ENCODE measurements around the gene HS3ST3A1.

HS3ST3A1 gene

GRCh38 chr17:13609941-13610340 is 8.2 kb upstream of the HS3ST3A1 start:
- Mint-ChIP-seq H3K4me3 (no peak overlapping the region), H3K36me3 (no peaks in the 10 kb centered on the region), H3K9me3 (no peaks in the 10 kb centered on the region), H3K4me1 (no peaks in the 10 kb centered on the region), H3K27ac (no peak overlapping the region)
- no peak for DNase-seq (ENCODE audit: low spot score in 2 of 2)
- no peak for ATAC-seq

DNA sequence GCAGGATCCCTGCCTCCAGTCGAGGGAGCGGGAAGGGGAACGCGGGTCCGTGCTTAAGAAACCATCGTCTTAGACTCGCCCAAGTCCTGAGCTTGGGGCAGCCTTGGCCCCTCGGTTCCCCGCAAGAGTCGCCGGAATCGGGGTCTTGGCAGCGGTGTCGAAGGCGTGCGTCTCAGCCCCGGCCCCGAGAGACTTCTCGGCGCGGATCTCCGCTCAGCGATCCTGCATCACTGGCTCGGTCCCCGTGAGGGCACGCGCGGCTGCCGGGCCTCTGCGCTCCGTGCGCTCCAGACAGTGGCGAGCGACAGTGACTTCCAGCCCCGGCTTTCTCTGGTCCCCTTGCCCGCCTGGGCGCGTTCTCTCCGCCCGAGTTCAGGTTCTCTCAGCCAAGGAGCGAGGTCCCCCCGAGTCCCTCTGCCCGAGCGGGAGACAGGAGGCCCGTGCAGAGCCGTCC is 380 bp downstream of the HS3ST3A1 start:
- peaks cover 6% of the 10 kb centered on the region for H3K36me3 Mint-ChIP-seq
- ATAC-seq, result peak; percentile 38
- DNase-seq (ENCODE audit: low spot score in 2 of 2), result peak in 1 of 2 donors; percentile 51
- H3K9me3 Mint-ChIP-seq, result no peaks in the 10 kb centered on the region
- no peak overlapping the region for H3K27ac Mint-ChIP-seq
- H3K4me3 Mint-ChIP-seq, result peak overlapping the region; percentile 68
- H3K4me1 Mint-ChIP-seq, result peaks cover 10% of the 10 kb centered on the region

GRCh38 chr17:13600475-13601321 is 1.0 kb downstream of the HS3ST3A1 start:
- no peak for DNase-seq (ENCODE audit: low spot score in 2 of 2)
- H3K27ac Mint-ChIP-seq, result no peak overlapping the region
- no peaks in the 10 kb centered on the region for H3K9me3 Mint-ChIP-seq

DNA sequence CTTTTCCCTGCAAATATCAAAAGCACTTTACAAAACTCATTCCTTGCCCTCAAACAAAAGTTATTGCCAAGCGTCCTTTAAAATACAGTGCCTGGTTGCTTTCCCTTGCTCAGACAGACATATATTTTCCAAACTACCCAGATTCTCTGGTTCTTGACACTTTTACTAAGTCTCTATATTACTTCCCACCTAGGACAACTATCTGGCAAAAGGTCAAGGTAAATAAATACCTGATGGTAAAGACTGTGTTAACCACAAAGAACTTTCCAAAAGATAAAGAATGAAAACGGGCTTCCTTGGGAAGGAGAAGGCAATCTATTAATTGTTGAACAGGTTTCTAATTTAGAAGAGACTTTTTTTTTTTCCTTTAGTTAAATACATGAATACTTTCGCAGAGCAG is 1.9 kb downstream of the HS3ST3A1 start:
- Mint-ChIP-seq H3K9me3 (no peaks in the 10 kb centered on the region), H3K36me3 (peaks cover 6% of the 10 kb centered on the region), H3K4me1 (peaks cover 13% of the 10 kb centered on the region), H3K27ac (no peak overlapping the region), H3K4me3 (no peak overlapping the region)
- ATAC-seq, result no peak
- DNase-seq (ENCODE audit: low spot score in 2 of 2), result no peak

More at GRCh38 chr17:13600475-13601321, 1.0 kb downstream of the HS3ST3A1 start:
- peaks cover 6% of the 10 kb centered on the region for H3K36me3 Mint-ChIP-seq
- H3K4me3 Mint-ChIP-seq, result peak overlapping the region; percentile 68
- ATAC-seq, result peak; percentile 39
- peaks cover 10% of the 10 kb centered on the region for H3K4me1 Mint-ChIP-seq

DNA sequence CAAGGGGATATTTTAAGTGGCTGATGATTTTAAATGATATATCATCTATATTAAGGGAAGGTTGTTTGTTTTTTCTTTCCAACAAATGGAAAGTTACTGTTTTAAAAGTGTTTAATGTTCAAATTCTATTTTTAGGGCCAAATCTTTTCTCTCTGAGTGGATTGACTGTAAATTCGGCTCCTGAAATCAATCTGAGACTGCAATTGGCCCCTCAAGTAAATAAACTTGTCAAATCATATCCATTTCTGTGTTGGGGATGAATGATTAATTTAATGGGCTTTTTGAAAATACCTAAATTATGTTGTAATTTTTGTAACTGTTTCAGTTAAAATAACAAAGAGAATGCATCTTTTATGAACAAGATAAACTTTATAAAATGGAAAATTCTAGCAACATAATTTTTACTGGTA is 2.6 kb downstream of the HS3ST3A1 start:
- no peak for ATAC-seq
- Mint-ChIP-seq H3K9me3 (no peaks in the 10 kb centered on the region), H3K4me3 (no peak overlapping the region), H3K27ac (no peak overlapping the region), H3K36me3 (peaks cover 6% of the 10 kb centered on the region), H3K4me1 (peaks cover 16% of the 10 kb centered on the region)
- DNase-seq (ENCODE audit: low spot score in 2 of 2), result no peak

DNA sequence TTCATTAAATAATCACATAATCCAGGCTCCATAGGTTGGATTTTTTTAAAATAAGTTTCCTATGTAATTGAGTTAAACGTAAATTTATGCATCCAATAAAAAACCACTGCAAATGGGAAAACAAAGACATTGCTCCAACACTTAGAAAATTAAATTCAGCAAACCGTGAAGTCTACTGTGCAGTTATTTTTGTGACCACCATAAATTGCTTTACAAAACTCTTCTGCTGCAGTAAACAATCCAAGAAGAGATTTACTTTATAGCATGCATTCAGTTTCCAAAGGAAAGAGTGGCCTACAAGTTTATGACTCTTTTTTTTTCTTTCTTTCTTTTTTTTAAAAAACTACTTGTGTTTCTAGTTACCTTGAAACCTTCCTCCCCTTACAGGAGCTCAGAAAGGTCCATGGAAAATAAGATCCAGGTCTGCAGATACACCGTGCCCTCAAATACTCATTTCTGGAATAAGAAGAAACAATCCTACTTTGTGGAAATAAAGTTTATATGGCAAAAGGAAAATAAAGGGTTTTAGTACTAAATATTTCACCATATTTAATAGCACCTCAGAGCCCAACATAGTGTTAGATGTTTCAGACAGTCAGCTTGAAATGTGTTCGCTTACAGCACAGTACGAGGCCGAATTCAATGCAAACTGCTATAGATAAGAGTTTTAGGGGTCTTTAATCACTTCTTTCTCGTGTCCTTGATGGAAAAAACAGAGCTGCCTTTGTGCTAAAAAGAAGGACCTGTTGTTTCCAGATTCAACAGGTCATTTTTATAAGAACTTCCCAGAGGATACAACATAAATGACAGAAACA is 3.2 kb downstream of the HS3ST3A1 start:
- ATAC-seq, result no peak
- Mint-ChIP-seq H3K27ac (no peak overlapping the region), H3K36me3 (peaks cover 6% of the 10 kb centered on the region), H3K4me3 (no peak overlapping the region), H3K4me1 (peaks cover 16% of the 10 kb centered on the region), H3K9me3 (no peaks in the 10 kb centered on the region)
- no peak for DNase-seq (ENCODE audit: low spot score in 2 of 2)

GRCh38 chr17:13597723-13598347 is 3.9 kb downstream of the HS3ST3A1 start:
- Mint-ChIP-seq H3K4me1 (peaks cover 15% of the 10 kb centered on the region), H3K9me3 (no peaks in the 10 kb centered on the region), H3K4me3 (no peak overlapping the region), H3K36me3 (peaks cover 6% of the 10 kb centered on the region), H3K27ac (no peak overlapping the region)
- DNase-seq (ENCODE audit: low spot score in 2 of 2), result no peak
- ATAC-seq, result no peak

DNA sequence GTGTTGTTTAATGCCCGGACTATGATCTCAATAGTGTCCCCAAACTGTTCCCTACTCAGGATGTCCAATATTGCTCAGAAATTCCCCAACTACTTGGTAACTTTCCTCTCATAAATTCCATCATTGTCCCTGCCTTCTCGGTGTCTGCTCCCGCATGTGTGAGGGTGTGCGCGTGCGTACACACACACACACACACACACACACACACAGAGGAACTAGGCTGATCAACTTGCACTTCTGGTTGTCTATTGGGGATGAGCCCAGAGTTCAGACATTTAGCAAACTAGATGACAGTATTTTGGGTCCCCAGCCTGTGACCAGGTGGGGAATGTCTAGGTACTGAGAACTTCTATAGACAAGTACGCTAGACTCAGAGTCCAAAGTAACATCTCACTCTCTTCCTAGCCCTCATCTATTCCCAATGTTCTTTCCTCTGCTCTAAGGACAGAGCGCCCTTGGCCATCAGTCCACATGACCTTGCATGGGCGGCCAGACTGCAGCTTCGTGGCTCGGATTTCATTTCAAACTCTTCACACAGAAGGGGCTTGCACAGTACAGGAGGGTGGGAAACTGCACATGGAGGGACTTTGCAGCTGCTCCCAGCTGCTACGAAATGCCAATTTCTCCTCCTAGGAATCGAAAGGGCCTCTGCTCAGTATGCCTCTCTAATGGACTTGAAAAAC is 5.3 kb downstream of the HS3ST3A1 start:
- Mint-ChIP-seq H3K4me3 (no peak overlapping the region), H3K36me3 (no peaks in the 10 kb centered on the region), H3K4me1 (peaks cover 6% of the 10 kb centered on the region), H3K27ac (no peak overlapping the region), H3K9me3 (no peaks in the 10 kb centered on the region)
- DNase-seq (ENCODE audit: low spot score in 2 of 2), result no peak
- ATAC-seq, result no peak

DNA sequence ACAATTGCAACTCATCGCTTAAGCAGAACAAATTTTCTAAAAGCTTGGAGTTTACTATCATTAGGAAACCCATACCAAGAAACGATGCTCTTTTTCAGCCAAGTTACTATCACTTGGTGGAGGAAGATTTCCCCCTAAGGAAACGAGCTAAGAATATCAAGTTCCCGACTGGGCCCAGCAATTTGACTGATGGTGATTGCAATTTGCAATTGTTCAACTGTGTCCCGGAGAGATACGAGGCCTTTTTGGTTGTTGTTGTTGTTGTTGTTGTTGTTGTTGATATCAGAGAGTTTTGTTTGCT is 6.2 kb downstream of the HS3ST3A1 start:
- ATAC-seq (no peak), DNase-seq (ENCODE audit: low spot score in 2 of 2) (no peak)
- Mint-ChIP-seq H3K36me3 (no peaks in the 10 kb centered on the region), H3K9me3 (no peaks in the 10 kb centered on the region), H3K27ac (no peak overlapping the region), H3K4me1 (peaks cover 6% of the 10 kb centered on the region), H3K4me3 (no peak overlapping the region)

DNA sequence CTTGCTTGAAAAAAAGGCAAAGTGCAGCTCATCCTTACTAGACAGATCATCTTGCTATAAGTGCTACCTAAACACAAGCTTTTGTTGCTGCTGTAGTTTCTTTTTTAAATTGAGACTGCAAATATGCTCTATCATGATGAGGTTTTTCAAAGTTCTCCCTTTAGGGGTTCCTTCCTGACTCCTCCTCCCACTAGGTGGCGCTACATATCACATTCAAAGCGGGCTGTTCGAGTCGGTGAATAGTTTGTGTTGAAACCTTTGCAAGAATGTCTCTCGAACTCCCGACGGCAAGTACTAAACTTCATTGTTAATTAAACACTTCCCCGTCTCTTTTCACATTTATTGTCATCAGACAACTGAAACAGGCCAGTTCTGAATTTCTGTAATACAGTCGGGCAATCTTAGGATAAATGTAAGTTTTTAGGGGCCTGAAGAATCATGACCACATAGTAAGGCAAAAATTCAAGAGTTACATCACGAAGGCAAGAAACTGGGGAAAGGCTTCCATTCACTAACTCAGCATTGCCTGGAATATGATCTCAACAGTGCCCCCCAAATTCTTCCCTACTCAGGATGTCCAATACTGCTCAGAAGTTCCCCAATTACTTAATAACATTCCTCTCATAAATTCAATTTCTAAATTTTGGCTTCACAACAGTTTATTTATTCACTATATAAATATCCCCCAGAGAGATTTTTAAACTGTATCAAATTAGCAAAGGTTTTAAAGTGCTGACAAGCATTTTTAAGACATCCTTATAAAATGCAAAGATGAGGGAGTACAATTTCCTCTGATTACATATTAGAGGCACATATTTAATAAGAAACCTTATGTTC is 6.7 kb downstream of the HS3ST3A1 start:
- no peak overlapping the region for H3K27ac Mint-ChIP-seq
- peaks cover 6% of the 10 kb centered on the region for H3K4me1 Mint-ChIP-seq
- H3K9me3 Mint-ChIP-seq, result no peaks in the 10 kb centered on the region
- peak; percentile 78 to 87 for DNase-seq (ENCODE audit: low spot score in 2 of 2)
- H3K36me3 Mint-ChIP-seq, result no peaks in the 10 kb centered on the region
- ATAC-seq, result peak; percentile 75
- no peak overlapping the region for H3K4me3 Mint-ChIP-seq

- H3K4me3 Mint-ChIP-seq, result no peak overlapping the region
- H3K4me1 Mint-ChIP-seq, result peaks cover 6% of the 10 kb centered on the region
- DNase-seq (ENCODE audit: low spot score in 2 of 2) (no peak), ATAC-seq (no peak)
- H3K9me3 Mint-ChIP-seq, result no peaks in the 10 kb centered on the region
- no peaks in the 10 kb centered on the region for H3K36me3 Mint-ChIP-seq
- H3K27ac Mint-ChIP-seq, result no peak overlapping the region
Observed at GRCh38 chr17:13594310-13594709, 7.4 kb downstream of the HS3ST3A1 start.

DNA sequence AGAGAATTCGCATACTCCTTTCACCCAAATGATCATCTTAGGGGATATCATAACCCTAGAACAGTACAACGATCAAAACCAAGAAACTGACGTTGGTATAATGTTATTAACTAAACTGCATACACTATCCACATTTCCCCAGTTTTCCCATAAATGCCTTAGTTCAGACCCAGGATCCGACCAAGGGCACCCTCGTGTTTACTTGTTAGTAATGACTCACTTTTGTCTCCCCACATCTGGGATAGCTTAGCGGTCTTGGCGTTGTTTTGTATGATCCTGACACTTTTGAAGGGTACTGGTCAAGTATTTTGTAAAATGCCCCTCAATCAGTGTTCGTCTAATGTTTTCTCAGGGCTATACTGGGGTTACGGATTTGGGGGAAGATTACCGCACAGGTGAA is 8.0 kb downstream of the HS3ST3A1 start:
- no peak for ATAC-seq
- H3K27ac Mint-ChIP-seq, result no peak overlapping the region

GRCh38 chr17:13593021-13593751 is 8.5 kb downstream of the HS3ST3A1 start:
- ATAC-seq (no peak), DNase-seq (ENCODE audit: low spot score in 2 of 2) (no peak)
- Mint-ChIP-seq H3K36me3 (no peaks in the 10 kb centered on the region), H3K27ac (no peak overlapping the region), H3K4me3 (no peak overlapping the region), H3K4me1 (peaks cover 6% of the 10 kb centered on the region), H3K9me3 (no peaks in the 10 kb centered on the region)

More for the DNA sequence above, 8.0 kb downstream of the HS3ST3A1 start:
- Mint-ChIP-seq H3K36me3 (no peaks in the 10 kb centered on the region), H3K9me3 (no peaks in the 10 kb centered on the region), H3K4me1 (peaks cover 6% of the 10 kb centered on the region), H3K4me3 (no peak overlapping the region)
- DNase-seq (ENCODE audit: low spot score in 2 of 2), result no peak

GRCh38 chr17:13592427-13592826 is 9.3 kb downstream of the HS3ST3A1 start:
- Mint-ChIP-seq H3K9me3 (no peaks in the 10 kb centered on the region), H3K4me3 (no peak overlapping the region), H3K27ac (no peak overlapping the region), H3K36me3 (no peaks in the 10 kb centered on the region), H3K4me1 (peaks cover 6% of the 10 kb centered on the region)
- ATAC-seq (no peak), DNase-seq (ENCODE audit: low spot score in 2 of 2) (no peak)

All from stimulated activated effector memory CD8-positive, alpha-beta T cell treated with anti-CD3 and anti-CD28 coated beads, Interleukin-12 subunit alpha, Interleukin-12 subunit beta, amount 100 ng/mL, for 72 hours (primary cell).